Stomach (tissue), 4 donors: Measurements from ENCODE around the gene RHCG.

Experiments used
- CTCF ChIP-seq, 7 experiments: fragments of 450-650 bp in 4 of 7; fragments of 200-600 bp in 3 of 7; sonication (generic) in 3 of 7; IDR thresholded peaks; one replicate each; pipeline ENCODE4 v1.5.1; 2016 to 2019; ENCODE audit warnings: antibody characterized with exemption in 7 of 7, control low read depth in 2 of 7, mild to moderate bottlenecking in 1 of 7
- EP300 ChIP-seq: sonication (generic); formaldehyde crosslinking; IDR thresholded peaks from one replicate; pipeline ENCODE4 v1.6.1; 2017; ENCODE audit warnings: antibody characterized with exemption
- POLR2A ChIP-seq, 4 donors: fragments of 450-650 bp; IDR thresholded peaks; one replicate each; pipeline ENCODE4 v1.6.1; 2016; ENCODE audit warnings: antibody characterized with exemption in 4 of 4, control low read depth in 2 of 4, mild to moderate bottlenecking in 1 of 4, moderate library complexity in 1 of 4
- POLR2AphosphoS5 ChIP-seq, 3 donors: sonication (generic); formaldehyde crosslinking; IDR thresholded peaks; one replicate each; pipeline ENCODE4 v1.6.1; 2016; ENCODE audit warnings: antibody characterized with exemption in 3 of 3

DNA sequence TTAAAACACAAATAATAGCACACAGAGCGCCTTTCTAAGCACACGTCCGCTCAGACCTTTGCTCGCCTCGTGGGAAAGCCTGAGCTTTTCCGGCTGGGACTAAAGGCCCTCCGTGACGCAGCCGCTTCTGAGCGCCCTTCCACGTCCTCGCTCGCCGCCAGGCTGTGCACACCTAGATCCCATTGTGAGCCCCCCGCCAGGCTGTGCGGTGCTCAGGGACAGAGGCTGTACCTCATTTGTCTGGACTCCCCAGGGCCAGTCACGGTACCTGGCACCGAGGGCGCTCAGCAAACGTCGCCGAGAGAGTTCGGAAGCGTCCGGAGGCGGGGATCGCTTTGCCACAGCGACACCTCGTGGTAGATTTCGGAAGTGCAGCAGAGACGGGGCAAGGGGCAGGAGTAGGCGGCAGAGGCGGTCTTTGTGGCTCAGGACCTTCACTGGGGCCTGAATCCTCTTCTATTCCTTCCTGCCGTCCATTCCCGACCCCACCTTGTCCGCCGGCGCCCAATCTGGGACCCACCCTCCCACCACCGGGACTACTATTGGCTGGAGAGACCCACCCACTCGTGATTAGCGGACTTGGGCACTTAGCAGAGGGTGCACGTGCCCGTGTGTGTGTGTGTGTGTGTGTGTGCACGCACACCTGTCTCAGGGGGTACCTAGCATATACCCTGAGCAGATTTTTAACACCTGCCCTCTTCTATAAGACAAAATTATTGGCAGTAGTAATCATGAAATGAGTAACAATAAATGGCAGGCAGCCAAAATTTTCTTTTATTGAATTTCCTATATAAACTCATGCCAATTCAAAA is 65.6 kb downstream of the RHCG start:
- peak in 6 of 7 experiments; percentile 97 to 100 (median 99) for TF ChIP-seq CTCF (IDR thresholded peaks at IDR 0.05)
- TF ChIP-seq POLR2A (IDR thresholded peaks at IDR 0.05) = no peak
- peak in 1 of 3 donors; percentile 36 for TF ChIP-seq POLR2AphosphoS5 (IDR thresholded peaks at IDR 0.05)
- TF ChIP-seq EP300 = no peak
